ENCODE results near the gene NUFIP1. TPM values are rescaled to one million over a fixed set of nuclear protein-coding genes. Genes with fewer than 3 reads are reported as not detected.
A peak's percentile ranks its signal among the peaks of the same experiment; 100 is the strongest.

Gene NUFIP1
- total and polyA plus RNA-seq, 2 of the 8 experiments (the other 6 are each of a cell fraction or from before 2014, with no cell fraction given) = 4.6 to 16.6 TPM

DNA sequence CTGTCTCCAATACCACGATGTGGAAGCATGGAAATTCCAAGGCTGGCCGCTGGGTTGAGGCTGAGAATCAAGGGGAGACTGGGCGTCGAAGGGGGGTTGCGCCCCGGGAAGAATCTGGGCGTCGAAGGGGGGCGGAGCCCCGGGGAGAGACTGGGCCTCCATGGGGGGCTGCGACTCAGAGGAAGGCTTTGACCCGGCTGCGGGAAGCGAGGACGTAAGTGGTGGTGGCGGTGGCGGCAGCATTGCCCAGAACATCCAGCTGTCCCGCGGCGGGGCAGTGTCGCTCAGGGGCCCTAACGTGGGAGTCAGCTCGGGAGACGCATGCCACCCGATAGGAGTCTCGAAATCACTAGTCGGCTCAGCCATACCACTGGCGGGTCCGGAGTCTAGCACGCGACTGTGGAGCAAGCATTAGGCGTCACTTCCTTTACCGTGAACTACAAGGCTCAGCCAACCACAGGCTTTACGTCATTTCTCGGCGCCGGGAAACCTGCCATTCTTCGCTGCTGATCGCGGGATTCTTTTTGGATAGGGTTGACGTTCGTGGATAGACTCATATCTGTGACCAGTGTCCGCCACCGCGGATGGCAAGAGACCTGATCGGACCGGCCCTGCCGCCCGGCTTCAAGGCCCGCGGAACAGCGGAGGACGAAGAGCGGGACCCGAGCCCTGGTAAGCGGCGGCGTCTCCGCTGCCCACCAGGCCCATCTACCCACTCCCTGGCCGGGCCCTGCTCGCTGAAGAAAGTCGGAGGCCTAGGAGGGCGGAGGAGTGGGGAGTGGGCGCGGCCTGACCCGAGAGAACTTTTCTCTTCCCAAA is at the start of gene NUFIP1, which contains the start of gene GPALPP1 (continued):
- TF ChIP-seq USF2 (IDR thresholded peaks at IDR 0.05; ENCODE audit: low read length) (no peak), CTCF (IDR thresholded peaks at IDR 0.05; ENCODE audit: control extremely low read depth in 1 of 3, insufficient read depth in 1 of 3, low read depth in 1 of 3, low read length in 3 of 3) (peak in 1 of 3 experiments; percentile 4; a peak in 1 of 4 replicates), HDAC2 (IDR thresholded peaks at IDR 0.05; ENCODE audit: borderline replicate concordance in 1 of 2, low read depth in 2 of 2, low read length in 2 of 2) (peak; percentile 3 to 82; a peak in 1 of 4 replicates), TCF12 (IDR thresholded peaks at IDR 0.05; ENCODE audit: low read depth, low read length) (no peak), RFX5 (IDR thresholded peaks at IDR 0.05; ENCODE audit: borderline replicate concordance, low read depth, low read length) (no peak), CHD1 (IDR thresholded peaks at IDR 0.05; ENCODE audit: low read depth, low read length) (no peak), JUND (IDR thresholded peaks at IDR 0.05; ENCODE audit: low read length) (no peak; the same call in 1 of the 2 replicates), RAD21 (IDR thresholded peaks at IDR 0.05 in 1 of 2, conservative IDR thresholded peaks at IDR 0.05 in 1 of 2; ENCODE audit: low read depth in 2 of 2, low read length in 2 of 2) (no peak), TAF1 (IDR thresholded peaks at IDR 0.05; ENCODE audit: low read depth, low read length) (peak; percentile 89), EP300 (IDR thresholded peaks at IDR 0.05; ENCODE audit: borderline replicate concordance in 1 of 2, low read depth in 2 of 2, low read length in 2 of 2) (no peak), SP1 (IDR thresholded peaks at IDR 0.05; ENCODE audit: low read depth, low read length) (no peak), EZH2 (IDR thresholded peaks at IDR 0.05; ENCODE audit: low read depth, low read length, severe bottlenecking) (no peak), ATF3 (IDR thresholded peaks at IDR 0.05; ENCODE audit: insufficient read depth, low read depth, low read length) (0 out of 2 replicates have a peak, but pooled peaks have one; percentile 31)
